Activated CD8-positive, alpha-beta T cell treated with anti-CD3 and anti-CD28 coated beads for 36 hours (primary cell): Measurements from ENCODE around the gene AADACL4. TPM values are rescaled to one million over a fixed set of nuclear protein-coding genes. Genes with fewer than 3 reads are reported as not detected.
A peak's percentile ranks its signal among the peaks of the same experiment; 100 is the strongest.

Experiments
- ATAC-seq: fragments of 200-7000 bp; cut with Tn5 transposase; one replicate; pipeline ENCODE4 v1.10.0; 2021; ENCODE audit warnings: mild to moderate bottlenecking, moderate library complexity
- CTCF ChIA-PET: fragments of 350-600 bp; sonication (Branson Sonifier 250); formaldehyde crosslinking; loops from one replicate; lab custom pipeline; 2021; ENCODE audit warnings: antibody characterized with exemption; lab: Charles Lee
- POLR2A ChIA-PET: fragments of 350-600 bp; sonication (Branson Sonifier 250); formaldehyde crosslinking; loops from one replicate; lab custom pipeline; 2021; ENCODE audit warnings: antibody characterized with exemption; lab: Charles Lee
- DNase-seq: peaks from one replicate; pipeline ENCODE4 v3.0.0-alpha.2; 2020
- H3K27ac Mint-ChIP-seq: one replicate; pipeline ENCODE4 v1.8.0; 2021; ENCODE audit warnings: mild to moderate bottlenecking, mixed read lengths
- H3K27me3 Mint-ChIP-seq: one replicate; pipeline ENCODE4 v1.8.0; 2021; ENCODE audit warnings: mixed read lengths
- H3K36me3 Mint-ChIP-seq: one replicate; pipeline ENCODE4 v1.8.0; 2021; ENCODE audit warnings: low read depth, mixed read lengths
- H3K4me1 Mint-ChIP-seq: one replicate; pipeline ENCODE4 v1.8.0; 2021; ENCODE audit warnings: low read depth, mixed read lengths
- H3K4me3 Mint-ChIP-seq: one replicate; pipeline ENCODE4 v1.8.0; 2021; ENCODE audit warnings: mild to moderate bottlenecking, moderate library complexity, mixed read lengths
- H3K9me3 Mint-ChIP-seq: one replicate; pipeline ENCODE4 v1.8.0; 2021; ENCODE audit warnings: mixed read lengths
- CTCF ChIP-seq: fragments of 200-600 bp; IDR thresholded peaks from one replicate; pipeline ENCODE4 v1.8.0; 2022; ENCODE audit warnings: antibody characterized with exemption, mild to moderate bottlenecking
- intact Hi-C: fragments of 100-400 bp; cut with micrococcal nuclease; formaldehyde crosslinking; loops from one replicate; pipeline ENCODE4 v1.10.0; 2022
- total RNA-seq, 2 experiments: library from RNA; stranded (reverse); gene quantifications; one replicate each; pipeline ENCODE4 v1.2.3, GENCODE V29; 2021

Gene AADACL4
- total RNA-seq, 2 experiments from 2014 or later = not detected

GRCh38 chr1:12600335-12600734 lies 43.5 kb upstream of the AADACL4 start:
- no peaks in the 10 kb centered on the region for H3K9me3 Mint-ChIP-seq
- no peaks in the 10 kb centered on the region for H3K27me3 Mint-ChIP-seq
- ATAC-seq = no peak
- ChIA-PET CTCF (interaction anchor here (1.2 to 2.9 kb wide), 6 partner anchors 18 to 261 kb away, joined by 3 to 34 read pairs (median 4); partner anchors contain the start of gene DHRS3), POLR2A (interaction anchor here (0.7 to 1.5 kb wide), 2 partner anchors 19 kb away, joined by 3 to 4 read pairs; no protein-coding TSS in a partner anchor)
- peaks cover 79% of the 10 kb centered on the region for H3K4me1 Mint-ChIP-seq
- TF ChIP-seq CTCF = no peak
- peaks cover 50% of the 10 kb centered on the region for H3K36me3 Mint-ChIP-seq
- H3K4me3 Mint-ChIP-seq = no peak overlapping the region
- DNase-seq = no peak
- intact Hi-C loops = no loop called here
- H3K27ac Mint-ChIP-seq = no peak overlapping the region

- H3K4me3 Mint-ChIP-seq = no peak overlapping the region
- peak; percentile 65 for TF ChIP-seq CTCF
- intact Hi-C loops = no loop called here
These were observed 42.8 kb upstream of the AADACL4 start for GRCh38 chr1:12600880-12601633.

GRCh38 chr1:12601700-12602658 lies 41.9 kb upstream of the AADACL4 start:
- DNase-seq = peak; percentile 40
- peaks cover 63% of the 10 kb centered on the region for H3K36me3 Mint-ChIP-seq
- peaks cover 2% of the 10 kb centered on the region for H3K9me3 Mint-ChIP-seq
- H3K4me1 Mint-ChIP-seq = peaks cover 74% of the 10 kb centered on the region
- intact Hi-C loops = no loop called here
- POLR2A ChIA-PET = interaction anchor here (0.7 to 5.7 kb wide), 5 partner anchors 15 to 169 kb away, joined by 3 to 43 read pairs (median 4); partner anchors contain the start of gene DHRS3
- H3K27me3 Mint-ChIP-seq = no peaks in the 10 kb centered on the region
- H3K4me3 Mint-ChIP-seq = no peak overlapping the region
- no peak for TF ChIP-seq CTCF
- no peak overlapping the region for H3K27ac Mint-ChIP-seq
- CTCF ChIA-PET = interaction anchor here (0.6 to 2.9 kb wide), 15 partner anchors 10 to 581 kb away, joined by 3 to 34 read pairs (median 4); partner anchors contain the start of gene DHRS3
- no peak for ATAC-seq

More at GRCh38 chr1:12600880-12601633, 42.8 kb upstream of the AADACL4 start:
- ChIA-PET CTCF (interaction anchor here (0.6 to 2.9 kb wide), 16 partner anchors 11 to 581 kb away, joined by 3 to 34 read pairs (median 4); partner anchors contain the start of gene DHRS3), POLR2A (interaction anchor here (0.7 to 1.5 kb wide), 5 partner anchors 19 to 168 kb away, joined by 3 to 4 read pairs (median 3); no protein-coding TSS in a partner anchor)
- H3K27me3 Mint-ChIP-seq = no peaks in the 10 kb centered on the region
- H3K9me3 Mint-ChIP-seq = no peaks in the 10 kb centered on the region
- DNase-seq (peak; percentile 64), ATAC-seq (peak; percentile 42)
- H3K4me1 Mint-ChIP-seq = peaks cover 81% of the 10 kb centered on the region
- peaks cover 55% of the 10 kb centered on the region for H3K36me3 Mint-ChIP-seq
- no peak overlapping the region for H3K27ac Mint-ChIP-seq

GRCh38 chr1:12602659-12603024 lies 41.2 kb upstream of the AADACL4 start:
- peaks cover 73% of the 10 kb centered on the region for H3K4me1 Mint-ChIP-seq
- intact Hi-C loops = no loop called here
- no peak for TF ChIP-seq CTCF
- no peaks in the 10 kb centered on the region for H3K27me3 Mint-ChIP-seq
- peaks cover 5% of the 10 kb centered on the region for H3K9me3 Mint-ChIP-seq
- ATAC-seq (no peak), DNase-seq (no peak)
- H3K36me3 Mint-ChIP-seq = peaks cover 67% of the 10 kb centered on the region
- ChIA-PET CTCF (interaction anchor here (2.1 to 2.9 kb wide), 2 partner anchors 15 to 93 kb away, joined by 6 to 34 read pairs; partner anchors contain the start of gene DHRS3), POLR2A (interaction anchor here (1.2 to 5.7 kb wide), 2 partner anchors 14 to 92 kb away, joined by 4 to 43 read pairs; partner anchors contain the start of gene DHRS3)
- H3K27ac Mint-ChIP-seq = no peak overlapping the region
- H3K4me3 Mint-ChIP-seq = no peak overlapping the region
